Measurements from ENCODE around the gene FOXL3. TPM values are rescaled to one million over a fixed set of nuclear protein-coding genes. Genes with fewer than 3 reads are reported as not detected.

The FOXL3 gene
- total and polyA plus RNA-seq, 11 donors: not detected

DNA sequence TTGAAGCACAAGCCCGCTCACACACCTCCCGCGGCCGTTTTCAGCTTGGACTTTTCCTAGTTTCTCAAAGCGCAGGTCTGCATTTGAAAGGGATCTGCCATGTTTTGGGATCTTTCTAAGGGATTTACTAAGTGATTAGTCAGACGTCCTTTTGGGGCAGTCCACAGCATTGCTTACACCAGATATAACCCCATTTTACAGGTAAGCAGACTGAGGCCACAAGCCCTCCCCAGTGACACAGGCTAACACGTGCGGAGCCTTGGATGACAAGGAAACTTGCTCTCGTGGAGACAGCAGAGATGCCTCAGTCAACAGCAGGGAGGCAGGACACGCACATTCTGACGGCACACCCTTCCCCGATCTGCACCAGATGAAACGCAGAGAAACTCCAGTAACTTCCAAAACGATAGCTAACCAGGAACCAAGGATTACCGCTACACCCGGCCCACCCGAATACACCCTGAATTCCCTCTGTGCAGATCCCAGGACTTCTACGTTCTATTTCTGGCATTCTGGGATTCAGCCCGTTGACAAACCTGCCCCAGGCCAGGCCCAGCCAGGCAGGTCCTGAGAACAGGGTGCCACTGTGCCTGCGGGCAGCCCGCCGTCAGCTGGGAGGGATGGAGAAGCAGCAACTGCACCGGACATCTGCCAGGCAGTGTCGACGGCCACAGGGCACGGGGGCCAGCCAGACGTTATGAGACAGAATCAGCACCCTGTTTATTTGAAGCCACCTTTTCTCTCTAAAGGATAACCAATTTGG, 27.9 kb downstream of the FOXL3 start:
- Histone ChIP-seq H3K27me3 (peaks cover 0 to 24% (median 0%) of the 10 kb centered on the region in 9 donors), H3K4me1 (peaks cover 0 to 23% (median 0%) of the 10 kb centered on the region in 12 donors), H3K9me3 (peaks cover 0 to 2% (median 0%) of the 10 kb centered on the region in 12 donors), H3K27ac (no peak overlapping the region), H3K36me3 (no peaks in the 10 kb centered on the region), H3K4me3 (no peak overlapping the region)
- ATAC-seq (no peak), DNase-seq (peak in 3 of 5 donors; percentile 9 to 37 (median 21))
- 87 to 89% (median 88%) methylated on average over 24 to 27 of the region's 27 CpGs for WGBS, 4 donors
- intact Hi-C loops (cut with DNase I): loop anchor here in 1 of 10 donors (5.0 kb wide), 1 partner anchor 554 kb away; no protein-coding TSS in a partner anchor
- TF ChIP-seq, protein P1, sequence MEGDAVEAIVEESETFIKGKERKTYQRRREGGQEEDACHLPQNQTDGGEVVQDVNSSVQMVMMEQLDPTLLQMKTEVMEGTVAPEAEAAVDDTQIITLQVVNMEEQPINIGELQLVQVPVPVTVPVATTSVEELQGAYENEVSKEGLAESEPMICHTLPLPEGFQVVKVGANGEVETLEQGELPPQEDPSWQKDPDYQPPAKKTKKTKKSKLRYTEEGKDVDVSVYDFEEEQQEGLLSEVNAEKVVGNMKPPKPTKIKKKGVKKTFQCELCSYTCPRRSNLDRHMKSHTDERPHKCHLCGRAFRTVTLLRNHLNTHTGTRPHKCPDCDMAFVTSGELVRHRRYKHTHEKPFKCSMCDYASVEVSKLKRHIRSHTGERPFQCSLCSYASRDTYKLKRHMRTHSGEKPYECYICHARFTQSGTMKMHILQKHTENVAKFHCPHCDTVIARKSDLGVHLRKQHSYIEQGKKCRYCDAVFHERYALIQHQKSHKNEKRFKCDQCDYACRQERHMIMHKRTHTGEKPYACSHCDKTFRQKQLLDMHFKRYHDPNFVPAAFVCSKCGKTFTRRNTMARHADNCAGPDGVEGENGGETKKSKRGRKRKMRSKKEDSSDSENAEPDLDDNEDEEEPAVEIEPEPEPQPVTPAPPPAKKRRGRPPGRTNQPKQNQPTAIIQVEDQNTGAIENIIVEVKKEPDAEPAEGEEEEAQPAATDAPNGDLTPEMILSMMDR (IDR thresholded peaks at IDR 0.05): no peak
- no peak for TF ChIP-seq POLR2A (IDR thresholded peaks at IDR 0.05)

DNA sequence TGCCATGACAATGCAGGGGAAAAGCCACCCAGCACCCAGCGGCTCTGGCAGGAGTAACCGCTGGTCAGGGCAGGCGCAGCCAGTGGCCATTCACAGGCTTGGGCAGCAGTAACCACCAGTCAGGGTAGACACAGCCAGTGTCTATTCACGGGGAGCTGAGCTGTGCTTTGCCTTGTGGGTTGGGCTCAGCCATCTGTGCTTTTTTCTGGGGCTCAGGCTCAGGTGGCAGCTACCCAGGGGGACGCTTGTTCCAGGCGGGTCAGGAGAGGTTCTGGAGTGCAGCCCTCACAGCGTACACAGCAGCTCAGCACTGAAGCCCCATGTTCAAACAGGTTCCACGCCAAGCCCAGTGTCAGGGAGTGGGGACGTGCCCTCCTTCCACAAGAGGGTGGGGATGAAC, 28.5 kb downstream of the FOXL3 start:
- Histone ChIP-seq H3K4me1 (peaks cover 0 to 23% (median 0%) of the 10 kb centered on the region in 12 donors), H3K9me3 (peaks cover 0 to 2% (median 0%) of the 10 kb centered on the region in 12 donors), H3K27me3 (peaks cover 0 to 22% (median 0%) of the 10 kb centered on the region in 9 donors), H3K27ac (peak overlapping the region in 1 of 12 donors; percentile 43), H3K36me3 (no peaks in the 10 kb centered on the region), H3K4me3 (no peak overlapping the region)
- TF ChIP-seq, protein P1 (IDR thresholded peaks at IDR 0.05): no peak
- no peak for TF ChIP-seq POLR2A (IDR thresholded peaks at IDR 0.05)
- WGBS, 4 donors: 77 to 92% (median 80%) methylated on average over 5 to 9 of the region's 9 CpGs
- ATAC-seq (no peak), DNase-seq (peak in 3 of 5 donors; percentile 21 to 40 (median 24))
- intact Hi-C loops (cut with DNase I): loop anchor here in 1 of 10 donors (5.0 kb wide), 1 partner anchor 554 kb away; no protein-coding TSS in a partner anchor

DNA sequence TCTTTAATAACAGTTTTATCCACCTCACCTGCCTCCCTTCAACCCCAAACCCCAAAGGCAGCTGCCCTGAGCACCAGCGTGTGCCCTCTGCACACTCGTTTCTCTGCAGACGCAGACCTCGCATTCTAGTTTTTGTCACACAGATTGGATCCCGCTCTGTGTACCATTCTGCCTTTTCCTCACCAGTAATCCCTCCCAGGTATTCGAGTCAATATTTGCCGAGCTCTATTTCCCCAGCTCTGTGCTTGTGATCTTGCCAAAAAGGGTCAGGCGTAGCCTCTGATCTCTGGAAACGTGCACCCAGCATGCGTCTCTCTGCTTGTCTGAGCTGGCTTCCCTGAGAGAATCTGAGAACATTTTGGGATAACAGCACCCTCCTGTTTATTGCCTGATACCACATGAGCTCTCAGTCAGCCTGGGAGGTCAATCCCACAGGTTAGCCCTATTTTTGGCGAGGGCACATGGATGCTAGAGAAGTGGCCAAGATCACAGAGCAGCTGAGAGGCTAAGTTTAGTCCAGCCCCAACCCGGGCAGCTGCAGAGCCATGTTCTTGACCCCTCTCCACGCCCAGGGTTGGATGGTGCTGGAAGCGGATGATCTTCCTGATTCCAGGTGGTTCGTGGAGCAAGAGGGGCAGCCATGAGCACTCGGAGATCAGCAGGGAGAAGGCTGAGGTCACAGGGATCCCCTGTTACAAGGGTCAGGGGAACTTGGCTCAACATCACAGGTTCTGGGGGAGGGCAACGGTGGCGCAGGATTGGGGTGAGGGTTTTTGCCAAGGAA, 29.1 kb downstream of the FOXL3 start:
- DNase-seq (peak in 3 of 5 donors; percentile 24 to 53 (median 48)), ATAC-seq (peak in 1 of 4 donors; percentile 56)
- peaks cover 0 to 19% (median 0%) of the 10 kb centered on the region in 9 donors for H3K27me3 ChIP-seq
- H3K9me3 ChIP-seq: peaks cover 0 to 2% (median 0%) of the 10 kb centered on the region in 12 donors
- peak overlapping the region in 1 of 12 donors; percentile 43 for H3K27ac ChIP-seq
- intact Hi-C loops (cut with DNase I): loop anchor here in 1 of 10 donors (5.0 kb wide), 1 partner anchor 553 kb away; no protein-coding TSS in a partner anchor
- WGBS, 4 donors: 50 to 54% (median 53%) methylated on average over 18 of the region's 18 CpGs
- TF ChIP-seq POLR2A (IDR thresholded peaks at IDR 0.05): no peak
- TF ChIP-seq, protein P1 (IDR thresholded peaks at IDR 0.05): no peak
- no peaks in the 10 kb centered on the region for H3K36me3 ChIP-seq
- H3K4me3 ChIP-seq: no peak overlapping the region
- H3K4me1 ChIP-seq: peaks cover 0 to 23% (median 0%) of the 10 kb centered on the region in 12 donors
